ENCODE data around the gene SLC22A9.
"Not testable (repeated sequence)": the region's sequence is repeated elsewhere in the genome, so short reads cannot be mapped to it uniquely, and the experiment has no call there.

SLC22A9 gene

DNA sequence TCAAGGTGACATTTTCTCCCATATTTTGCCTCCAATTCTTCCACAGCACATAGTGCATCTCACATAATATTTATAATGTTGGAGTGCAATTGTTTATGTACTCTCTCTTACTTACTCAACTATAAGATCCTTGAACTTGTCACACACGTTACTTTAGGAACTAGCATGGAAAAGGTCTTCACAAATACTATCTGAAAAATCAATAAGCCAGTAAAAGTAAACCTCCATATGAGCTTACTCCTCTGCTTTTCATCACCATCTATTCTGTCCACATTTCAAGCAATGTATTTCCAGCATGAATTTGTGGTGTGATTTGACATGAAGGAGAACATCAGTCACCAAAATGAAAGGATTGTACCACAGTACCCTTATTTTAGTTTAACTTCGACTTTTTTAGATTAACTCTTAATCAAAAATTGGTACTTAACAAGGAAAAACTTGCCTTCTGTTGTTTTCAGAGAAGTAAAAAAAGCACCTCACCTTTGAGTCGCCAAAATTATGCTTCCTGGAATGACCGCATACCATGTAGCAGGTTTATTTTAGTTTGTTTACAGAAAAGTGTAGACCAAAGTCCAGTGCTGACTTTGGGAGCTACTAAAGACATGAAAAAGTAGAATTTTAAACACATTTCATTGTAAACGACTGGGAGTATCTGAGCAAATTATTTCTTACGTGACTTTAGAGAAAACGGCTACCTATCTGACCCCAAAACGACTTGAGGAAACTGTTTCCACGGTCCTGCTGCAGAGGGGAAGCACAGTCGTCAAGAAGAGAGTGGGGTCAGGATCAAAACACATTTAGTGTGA lies at the start of gene SLC22A9:
SLC22A9 (plus strand) TSS at position 621 of the 806 bp plus-strand sequence. CDS start 272 bp downstream, outside the sequence.
- no peak for DNase-seq

DNA sequence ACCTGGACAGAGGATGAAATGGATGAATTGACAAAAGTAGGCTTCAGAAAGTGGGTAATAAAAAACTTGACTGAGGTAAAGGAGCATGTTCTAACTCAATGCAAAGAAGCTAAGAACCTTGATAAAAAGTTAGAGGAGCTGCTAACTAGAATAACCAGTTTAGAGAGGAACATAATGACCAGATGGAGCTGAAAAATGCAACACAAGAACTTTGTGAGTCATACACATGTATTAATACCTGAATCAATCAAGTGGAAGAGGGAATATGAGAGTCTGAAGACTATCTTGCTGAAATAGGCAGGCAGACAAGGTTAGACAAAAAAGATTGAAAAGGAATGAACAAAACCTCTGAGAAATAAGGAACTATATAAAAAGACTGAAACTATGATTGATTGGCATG lies 47.9 kb upstream of the SLC22A9 start:
- no peak for DNase-seq

DNA sequence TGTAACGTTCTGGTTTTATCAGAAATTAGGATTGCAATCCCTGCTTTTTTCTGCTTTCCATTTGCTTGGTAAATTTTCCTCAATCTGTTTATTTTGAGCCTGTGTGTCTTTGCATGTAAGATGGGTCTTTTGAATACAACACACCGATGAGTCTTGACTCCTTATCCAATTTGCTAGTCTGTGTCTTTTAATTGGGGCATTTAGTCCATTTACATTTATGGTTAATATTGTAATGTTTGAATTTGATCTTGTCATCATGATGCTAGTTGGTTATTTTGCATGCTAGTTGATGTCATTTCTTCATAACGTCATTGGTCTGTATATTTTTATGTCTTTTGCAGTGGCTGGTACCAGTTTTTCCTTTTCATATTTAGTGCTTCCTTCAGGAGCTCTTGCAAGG lies 34.5 kb upstream of the SLC22A9 start:
- DNase-seq, result not testable (repeated sequence)

DNA sequence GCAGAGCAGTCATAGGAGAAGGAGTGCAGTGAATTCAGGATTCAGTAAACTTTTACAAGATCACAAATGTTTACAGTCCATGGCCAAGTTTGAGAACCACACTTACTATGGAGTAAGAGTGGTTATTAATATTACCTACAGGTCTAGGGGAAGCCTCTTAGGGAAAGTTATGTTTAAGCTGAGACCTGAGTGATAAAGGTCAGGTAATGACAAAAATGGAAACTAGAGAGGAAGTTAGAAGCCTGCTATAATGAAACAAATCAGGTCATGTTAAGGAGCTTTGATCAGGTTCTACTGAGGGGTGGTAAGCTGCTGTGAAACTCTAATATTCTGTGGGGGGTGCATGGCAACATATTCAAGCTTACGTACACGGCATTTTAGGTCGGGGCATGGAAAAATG lies 32.5 kb upstream of the SLC22A9 start:
- DNase-seq, result no peak

DNA sequence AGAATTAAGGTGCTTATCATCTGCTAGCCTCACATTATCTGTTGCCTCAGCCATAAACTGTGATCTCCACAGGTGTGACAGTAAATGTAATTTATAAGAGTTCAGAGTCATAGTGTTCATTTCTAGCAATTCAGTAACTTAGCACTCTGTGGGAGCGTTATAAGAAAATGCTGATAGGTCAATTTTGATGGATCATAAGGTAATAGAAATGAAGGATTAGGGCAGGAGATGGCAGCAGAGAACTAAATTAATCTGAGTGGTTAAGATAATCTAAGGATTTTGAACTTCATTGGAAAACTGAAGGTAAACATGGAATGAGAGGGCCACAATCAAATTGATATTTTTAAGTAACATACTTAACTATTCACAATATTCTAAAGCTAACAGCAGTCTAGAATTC lies 26.5 kb upstream of the SLC22A9 start:
- no peak for DNase-seq

DNA sequence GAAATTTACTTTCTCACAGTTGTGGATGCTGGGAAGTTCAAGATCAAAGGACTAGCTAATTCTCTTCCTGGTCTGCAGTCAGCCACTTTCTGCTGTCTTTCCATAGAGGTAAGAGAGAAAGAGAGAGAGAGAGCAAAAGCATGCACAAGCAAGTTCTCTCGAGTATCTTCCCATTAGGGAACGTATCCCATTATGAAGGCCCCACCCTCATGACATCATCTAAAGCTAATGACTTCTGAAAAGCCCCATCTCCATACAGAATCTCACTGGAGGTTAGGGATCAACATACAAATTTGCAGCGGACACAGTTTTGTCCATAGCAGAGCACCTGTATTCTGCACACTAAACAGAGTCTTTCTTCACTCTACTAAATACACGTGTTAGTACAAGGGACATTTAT lies 17.4 kb upstream of the SLC22A9 start:
- no peak for DNase-seq

DNA sequence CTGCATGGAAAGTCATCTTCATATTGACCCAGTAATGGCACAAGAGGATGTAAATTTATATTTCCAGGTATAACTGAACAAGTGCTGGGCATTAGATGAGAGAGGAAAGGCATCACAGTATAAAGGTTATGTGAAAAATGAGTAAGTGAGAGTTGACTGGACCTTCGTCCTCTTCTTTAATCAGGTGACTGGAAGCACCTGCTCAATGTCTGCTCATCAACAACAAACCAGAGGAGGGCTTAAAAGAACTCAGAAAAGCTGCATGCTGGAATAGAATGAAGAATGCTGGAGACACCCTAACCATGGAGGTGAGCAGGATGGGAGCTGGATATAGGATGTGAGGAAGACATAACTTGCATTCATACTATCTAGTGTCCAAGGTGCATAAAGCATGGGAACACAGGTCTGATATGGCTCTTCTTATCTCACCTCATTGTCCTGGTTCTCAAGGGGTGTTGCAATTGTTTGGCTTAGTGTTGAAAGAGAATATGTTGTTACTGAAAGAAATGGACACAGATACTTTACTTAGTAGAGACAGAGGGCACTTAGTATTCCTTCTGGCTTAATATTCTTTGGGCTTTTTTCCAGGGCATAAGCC lies 7.3 kb upstream of the SLC22A9 start:
- DNase-seq, result no peak

DNA sequence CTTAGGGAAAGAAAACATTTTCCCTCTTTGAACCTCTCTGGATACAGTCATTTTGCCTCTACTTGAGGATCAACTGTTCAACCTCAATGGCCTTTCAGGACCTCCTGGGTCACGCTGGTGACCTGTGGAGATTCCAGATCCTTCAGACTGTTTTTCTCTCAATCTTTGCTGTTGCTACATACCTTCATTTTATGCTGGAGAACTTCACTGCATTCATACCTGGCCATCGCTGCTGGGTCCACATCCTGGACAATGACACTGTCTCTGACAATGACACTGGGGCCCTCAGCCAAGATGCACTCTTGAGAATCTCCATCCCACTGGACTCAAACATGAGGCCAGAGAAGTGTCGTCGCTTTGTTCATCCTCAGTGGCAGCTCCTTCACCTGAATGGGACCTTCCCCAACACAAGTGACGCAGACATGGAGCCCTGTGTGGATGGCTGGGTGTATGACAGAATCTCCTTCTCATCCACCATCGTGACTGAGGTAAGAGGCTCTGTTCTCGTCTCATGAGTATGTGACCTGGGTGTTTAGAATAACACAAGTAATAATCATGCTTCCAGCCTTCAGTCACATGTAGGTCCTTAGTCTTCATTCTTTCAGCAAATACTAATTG lies 495 bp downstream of the SLC22A9 start:
- no peak for DNase-seq

DNA sequence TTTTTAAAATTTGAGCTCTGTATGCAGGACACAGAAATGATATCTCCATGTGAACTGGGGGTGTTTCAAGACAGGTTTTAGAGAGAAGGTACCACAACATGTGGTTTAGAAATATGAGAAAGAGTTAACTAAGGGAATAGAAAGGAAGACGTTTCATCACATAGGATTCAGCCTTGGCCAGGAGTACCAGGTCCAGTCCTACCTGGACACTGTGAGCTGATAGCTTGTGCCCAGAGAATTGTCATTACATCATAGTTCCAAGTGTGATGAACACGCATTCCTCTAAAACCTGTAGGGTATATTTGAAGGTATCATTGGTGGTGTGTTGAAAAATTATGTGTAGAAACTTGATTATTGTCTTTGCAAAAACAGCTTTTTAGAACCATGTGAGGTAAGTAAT lies 1.8 kb downstream of the SLC22A9 start:
- DNase-seq, result no peak

DNA sequence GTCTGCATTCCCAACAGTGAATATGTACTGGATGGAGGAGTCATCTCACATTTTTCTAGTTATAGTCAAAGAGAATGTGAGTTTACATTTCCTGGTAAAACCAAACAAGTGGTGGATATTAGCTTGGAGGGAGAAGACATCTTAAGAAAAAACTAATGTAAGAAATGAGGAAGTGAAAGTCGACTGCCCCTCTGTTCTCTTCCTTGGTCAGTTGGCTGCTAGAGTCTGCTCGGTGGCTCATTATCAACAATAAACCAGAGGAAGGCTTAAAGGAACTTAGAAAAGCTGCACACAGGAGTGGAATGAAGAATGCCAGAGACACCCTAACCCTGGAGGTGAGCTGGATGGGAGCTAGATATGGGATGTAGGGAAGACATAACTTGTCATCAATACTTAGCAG lies 5.8 kb downstream of the SLC22A9 start:
- DNase-seq, result peak; percentile 83

DNA sequence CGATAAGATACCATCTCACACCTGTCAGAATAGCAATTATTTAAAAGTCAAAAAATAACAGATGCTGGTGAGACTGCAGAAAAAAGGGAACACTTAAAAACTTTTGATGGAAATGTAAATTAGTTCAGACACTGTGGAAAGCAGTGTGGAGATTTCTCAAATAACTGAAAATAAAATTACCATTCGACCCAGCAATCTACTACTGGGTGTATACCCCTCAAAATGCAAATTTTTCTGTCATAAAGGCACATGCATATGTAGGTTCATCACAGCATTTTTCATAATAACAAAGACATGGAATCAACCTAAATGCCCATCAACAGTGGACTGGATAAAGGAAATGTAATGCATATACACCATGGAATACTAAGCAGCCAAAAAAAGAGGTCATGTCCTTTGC lies 10.5 kb downstream of the SLC22A9 start:
- DNase-seq, result no peak

DNA sequence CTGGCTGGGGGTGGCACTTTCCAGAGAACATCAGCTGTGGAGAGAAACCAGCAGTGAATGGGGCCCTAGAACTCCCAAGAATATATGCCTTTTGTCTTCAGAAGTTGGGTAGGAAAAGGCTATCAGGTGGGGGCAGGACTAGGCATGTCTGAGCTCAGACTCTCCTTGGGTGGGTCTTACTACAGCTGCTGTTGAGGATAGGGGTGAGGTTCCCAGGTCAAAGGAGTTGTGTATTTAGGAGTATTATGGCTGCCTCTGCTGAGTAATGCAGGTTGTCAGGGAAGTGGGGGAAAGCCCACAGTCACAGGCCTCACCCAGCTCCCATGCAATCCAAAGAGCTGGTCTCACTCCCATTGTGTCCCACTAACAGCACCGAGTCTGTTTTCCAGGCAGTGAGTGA lies 26.1 kb downstream of the SLC22A9 start:
- DNase-seq, result no peak

DNA sequence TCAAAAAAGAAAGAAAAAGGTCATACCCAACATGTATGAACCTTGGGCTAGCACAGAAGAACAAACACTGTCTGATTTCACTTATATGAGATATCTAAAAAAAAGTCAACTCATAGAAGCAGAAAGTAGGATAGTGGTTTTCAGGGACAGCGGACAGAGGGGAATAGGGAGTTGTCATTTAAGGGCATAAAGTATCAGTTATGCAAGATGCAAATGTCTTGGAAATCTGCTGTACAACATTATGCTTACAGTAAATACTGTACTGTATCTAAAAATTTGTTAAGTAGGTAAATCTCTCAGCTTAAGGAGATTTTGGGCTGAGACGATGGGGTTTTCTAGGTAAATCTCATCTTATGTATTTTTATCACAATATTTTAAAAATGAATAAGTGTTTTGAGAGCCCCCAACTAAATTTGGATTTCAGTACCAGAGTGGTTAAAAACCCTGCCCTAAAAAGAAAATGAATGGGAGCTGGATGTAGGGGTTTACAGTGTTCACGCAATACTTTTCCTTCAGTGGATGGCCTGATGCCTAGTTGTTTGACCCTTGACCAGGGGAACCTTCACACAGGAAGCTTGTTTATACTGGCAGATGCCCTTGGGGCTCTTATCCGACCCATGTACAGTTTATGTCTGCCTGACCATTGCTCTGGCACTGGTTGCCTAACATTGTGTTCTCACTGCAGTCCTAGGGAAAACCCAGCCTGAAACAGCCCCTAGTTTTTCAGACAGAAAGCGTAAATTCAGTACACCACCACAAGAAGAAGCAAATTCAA lies 34.8 kb downstream of the SLC22A9 start:
- DNase-seq, result no peak

DNA sequence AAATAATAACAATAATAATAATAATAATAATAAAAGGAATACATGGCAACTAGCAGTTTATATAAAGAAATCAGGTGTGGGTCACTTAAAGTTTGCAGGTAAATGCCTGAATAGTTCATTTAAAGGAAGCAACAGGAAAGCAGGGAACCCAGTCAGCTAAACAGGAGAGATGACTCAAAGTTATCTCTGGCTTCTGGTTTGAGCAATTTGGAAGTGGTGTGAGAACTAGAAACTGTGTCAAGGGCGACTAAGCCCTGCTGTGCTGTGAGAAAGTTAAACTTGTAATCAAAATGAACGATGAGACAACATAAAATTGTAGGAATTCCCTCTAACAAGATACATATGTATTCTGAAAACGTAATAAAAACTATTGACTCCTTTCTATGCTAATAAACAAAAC lies 35.5 kb downstream of the SLC22A9 start:
- DNase-seq, result no peak

DNA sequence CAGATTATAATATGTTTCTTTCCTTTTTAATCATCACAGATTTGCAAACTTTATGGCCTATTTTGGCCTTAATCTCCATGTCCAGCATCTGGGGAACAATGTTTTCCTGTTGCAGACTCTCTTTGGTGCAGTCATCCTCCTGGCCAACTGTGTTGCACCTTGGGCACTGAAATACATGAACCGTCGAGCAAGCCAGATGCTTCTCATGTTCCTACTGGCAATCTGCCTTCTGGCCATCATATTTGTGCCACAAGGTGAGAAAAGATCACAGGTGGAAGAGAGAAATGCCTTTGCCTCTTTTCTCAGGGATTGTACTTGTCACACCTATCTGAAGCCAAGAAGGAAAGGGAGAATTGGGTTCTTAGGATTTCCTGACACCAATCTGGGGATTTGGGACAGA lies 36.9 kb downstream of the SLC22A9 start:
- DNase-seq, result no peak

DNA sequence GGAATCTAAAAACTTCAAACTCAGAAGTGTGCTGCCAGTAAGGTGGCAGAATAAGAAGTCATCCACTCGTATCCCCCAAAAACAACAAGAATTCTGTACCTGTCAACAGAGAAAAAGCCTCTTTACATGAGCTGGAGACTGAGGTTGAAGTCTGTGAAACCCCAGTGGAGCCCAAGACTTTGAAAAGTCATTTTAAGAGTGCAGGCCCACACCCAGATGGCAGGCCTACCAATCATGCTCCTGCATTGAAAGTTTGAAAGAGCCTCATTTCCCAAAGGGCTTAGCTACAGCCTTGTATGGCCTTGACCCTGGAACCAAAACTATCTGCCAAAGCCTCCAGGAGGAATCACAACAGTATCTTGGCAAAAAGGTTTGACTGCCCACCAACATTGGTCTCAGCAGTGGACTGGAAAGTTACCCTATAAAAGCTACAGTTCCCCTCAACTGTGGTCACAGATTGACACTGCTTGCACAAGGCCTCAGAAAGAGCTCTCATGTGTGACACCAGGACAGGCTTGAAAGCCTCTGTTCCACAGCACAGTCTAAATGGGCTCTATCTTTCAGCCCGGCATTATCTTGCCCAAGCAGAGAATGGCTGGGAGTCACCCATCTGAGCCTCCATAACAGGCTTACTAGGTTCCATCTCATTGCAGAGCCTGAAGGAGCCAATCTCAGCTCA lies 47.7 kb downstream of the SLC22A9 start:
- no peak for DNase-seq

DNA sequence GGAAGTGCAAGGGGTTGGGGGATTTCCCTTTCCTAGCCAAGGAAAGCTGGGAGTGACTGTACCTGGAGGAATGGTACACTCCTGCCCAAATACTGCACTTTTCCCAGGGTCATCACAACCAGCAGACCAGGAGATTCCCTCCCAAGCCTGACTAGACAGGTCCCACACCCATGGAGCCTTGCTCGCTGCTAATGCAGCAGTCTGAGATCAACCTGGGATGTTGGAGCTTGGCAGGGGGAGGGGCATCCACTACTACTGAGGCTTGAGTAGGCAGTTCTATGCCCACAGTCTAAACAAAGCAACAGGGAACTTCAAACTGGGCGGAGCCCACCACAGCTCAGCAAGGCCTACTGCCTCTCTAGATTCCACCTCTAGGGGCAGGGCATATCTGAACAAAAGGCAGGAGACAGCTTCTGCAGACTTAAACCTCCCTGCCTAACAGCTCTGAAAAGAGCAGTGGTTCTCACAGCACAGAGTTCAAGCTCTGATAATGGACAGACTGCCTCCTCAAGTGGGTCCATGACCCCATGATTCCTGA lies 58.5 kb downstream of the SLC22A9 start:
- DNase-seq, result no peak

DNA sequence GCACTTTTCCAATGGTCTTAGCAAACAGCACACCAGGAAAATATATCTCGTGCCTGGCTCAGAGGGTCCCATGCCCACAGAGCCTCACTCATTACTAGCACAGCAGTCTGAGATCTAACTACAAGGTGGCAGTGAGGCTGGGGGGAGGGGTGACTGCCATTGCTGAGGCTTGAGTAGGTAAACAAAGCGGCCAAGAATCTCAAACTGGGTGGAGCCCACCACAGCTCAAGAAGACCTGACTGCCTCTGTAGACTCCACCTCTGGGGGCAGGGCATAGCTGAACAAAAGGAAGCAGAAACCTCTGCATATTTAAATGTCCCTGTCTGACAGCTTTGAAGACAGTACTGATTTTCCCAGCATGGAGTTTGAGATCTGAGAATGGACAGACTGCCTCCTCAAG lies 61.1 kb downstream of the SLC22A9 start:
- not testable (repeated sequence) for DNase-seq

DNA sequence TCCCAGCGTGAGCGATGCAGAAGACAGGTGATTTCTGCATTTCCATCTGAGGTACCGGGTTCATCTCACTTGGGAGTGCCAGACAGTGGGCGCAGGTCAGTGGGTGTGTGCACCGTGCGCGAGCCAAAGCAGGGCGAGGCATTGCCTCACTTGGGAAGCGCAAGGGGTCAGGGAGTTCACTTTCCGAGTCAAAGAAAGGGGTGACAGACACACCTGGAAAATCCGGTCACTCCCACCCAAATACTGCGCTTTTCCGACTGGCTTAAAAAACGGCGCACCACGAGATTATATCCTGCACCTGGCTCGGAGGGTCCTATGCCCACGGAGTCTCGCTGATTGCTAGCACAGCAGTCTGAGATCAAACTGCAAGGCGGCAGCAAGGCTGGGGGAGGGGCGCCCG lies 65.8 kb downstream of the SLC22A9 start:
- DNase-seq, result not testable (repeated sequence)

DNA sequence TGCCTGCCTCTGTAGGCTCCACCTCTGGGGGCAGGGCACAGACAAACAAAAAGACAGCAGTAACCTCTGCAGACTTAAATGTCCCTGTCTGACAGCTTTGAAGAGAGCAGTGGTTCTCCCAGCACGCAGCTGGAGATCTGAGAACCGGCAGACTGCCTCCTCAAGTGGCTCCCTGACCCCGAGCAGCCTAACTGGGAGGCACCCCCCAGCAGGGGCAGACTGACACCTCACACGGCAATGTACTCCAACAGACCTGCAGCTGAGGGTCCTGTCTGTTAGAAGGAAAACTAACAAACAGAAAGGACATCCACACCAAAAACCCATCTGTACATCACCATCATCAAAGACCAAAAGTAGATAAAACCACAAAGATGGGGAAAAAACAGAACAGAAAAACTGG lies 66.2 kb downstream of the SLC22A9 start:
- DNase-seq, result not testable (repeated sequence)

DNA sequence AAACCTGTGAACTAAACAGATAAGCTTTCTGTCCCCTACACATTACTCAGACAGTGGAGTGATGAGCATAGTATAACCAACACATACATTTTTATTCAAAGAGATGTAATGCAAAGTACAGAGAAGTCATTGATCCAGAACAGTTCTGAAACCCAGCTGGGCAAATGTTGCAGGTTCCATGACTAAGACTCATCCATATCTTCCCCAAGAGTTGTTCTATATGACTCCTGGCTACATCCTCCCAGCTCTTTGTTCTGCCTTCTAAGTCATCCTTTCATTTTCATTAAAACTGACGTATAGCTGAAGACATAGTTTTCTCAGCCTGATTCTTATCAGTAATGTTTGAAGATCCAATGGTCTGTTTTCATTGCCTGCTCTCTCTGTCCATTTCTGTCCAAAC lies 74.1 kb downstream of the SLC22A9 start:
- DNase-seq, result no peak

DNA sequence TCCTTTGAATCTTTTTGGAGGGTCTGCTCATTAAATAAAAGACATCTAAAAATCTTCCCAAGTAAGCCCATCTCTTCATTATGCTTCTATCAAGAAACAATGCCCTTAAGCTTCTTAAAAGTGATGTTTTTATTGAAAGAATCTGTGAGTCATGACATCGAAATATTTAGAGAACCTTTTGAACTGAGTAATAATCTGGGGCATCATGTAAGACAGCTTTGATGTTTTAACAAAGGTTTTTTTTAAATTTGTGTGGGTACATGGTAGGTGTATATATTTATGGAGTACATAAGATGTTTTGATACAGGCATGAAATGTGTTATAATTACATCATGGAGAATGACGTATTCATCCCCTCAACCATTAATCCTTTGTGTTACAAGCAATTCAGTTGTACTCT lies 74.6 kb downstream of the SLC22A9 start:
- DNase-seq, result no peak

DNA sequence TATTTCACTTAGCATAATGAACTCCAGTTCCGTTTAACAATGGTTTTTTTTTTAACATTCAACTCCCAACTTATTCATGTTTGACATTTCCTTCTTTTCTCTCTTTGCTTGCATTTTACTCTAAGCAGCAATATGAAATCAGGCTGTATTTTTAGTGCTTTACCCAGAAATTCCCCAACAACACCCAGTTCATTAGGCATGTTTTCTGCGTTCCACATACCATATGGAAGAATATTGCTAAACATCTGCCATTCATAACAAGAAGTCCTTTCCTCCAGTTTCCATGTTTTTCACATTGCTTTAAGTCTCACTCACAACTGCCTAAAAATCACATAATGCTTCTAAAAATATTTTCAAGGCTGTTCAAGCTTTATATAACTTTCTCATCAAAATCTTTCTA lies 75.5 kb downstream of the SLC22A9 start:
- no peak for DNase-seq

Data from MV-4-11 (cell line).